Stimulated activated CD4-positive, alpha-beta T cell treated with anti-CD3 and anti-CD28 coated beads, Interleukin-1b, Interleukin-23, amount 100 ng/mL, for 1 hour (primary cell): ENCODE results near the gene PCDH9.

Source experiments
- DNase-seq, 2 donors: peaks; one replicate each; pipeline ENCODE4 v3.0.0-alpha.2; 2020; ENCODE audit warnings: low read depth in 2 of 2

Gene PCDH9

GRCh38 chr13:66530158-66530557 is 700.0 kb downstream of the PCDH9 start:
- DNase-seq: no peak

DNA sequence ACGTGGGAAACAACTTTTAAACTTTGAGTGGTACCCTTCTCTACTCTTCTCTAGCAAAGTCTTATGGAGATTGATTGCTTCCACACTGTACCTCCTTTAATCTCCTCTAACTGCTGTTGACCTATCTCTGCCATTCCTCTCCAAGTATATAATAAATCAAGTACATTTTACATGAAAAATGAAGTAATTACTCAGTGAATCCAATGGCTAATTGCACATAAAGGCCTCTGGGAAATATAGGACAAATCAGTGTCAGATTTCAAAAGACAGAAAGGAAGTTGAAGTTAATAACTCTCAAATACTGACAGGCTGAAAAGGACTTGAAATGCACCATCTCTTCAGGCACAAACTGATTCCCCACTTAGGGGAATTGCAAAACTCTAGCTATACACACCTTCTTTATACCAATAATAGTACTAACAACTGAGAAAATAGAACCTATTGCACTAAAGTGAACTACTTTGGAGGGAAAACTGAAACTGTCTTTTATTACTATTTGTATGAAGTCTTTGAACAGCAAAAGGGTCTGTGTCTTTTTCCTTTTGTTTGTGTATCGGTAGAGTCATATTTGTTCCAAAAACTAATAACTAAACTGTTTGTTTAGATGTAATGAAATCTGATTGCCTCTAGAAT is 701.1 kb downstream of the PCDH9 start:
- DNase-seq: no peak

DNA sequence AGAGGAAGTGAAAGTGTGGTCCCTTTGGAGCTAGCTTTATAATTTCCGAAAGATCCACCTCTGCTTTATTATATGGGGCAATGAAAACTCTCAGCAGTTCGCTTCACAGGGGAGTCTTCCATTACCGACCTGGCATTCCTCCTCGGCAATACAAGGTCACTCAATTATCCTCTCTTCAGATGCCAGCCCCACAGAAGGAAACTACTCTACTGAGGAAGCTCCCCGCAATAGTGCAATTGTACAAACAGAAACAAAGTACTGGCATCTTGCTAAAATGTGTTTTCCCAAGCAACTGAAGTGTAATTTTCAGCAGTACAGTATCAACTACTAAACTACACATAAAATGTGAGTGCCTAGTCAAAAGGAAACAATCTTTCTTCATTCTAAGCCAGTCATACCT is 702.0 kb downstream of the PCDH9 start:
- no peak for DNase-seq

DNA sequence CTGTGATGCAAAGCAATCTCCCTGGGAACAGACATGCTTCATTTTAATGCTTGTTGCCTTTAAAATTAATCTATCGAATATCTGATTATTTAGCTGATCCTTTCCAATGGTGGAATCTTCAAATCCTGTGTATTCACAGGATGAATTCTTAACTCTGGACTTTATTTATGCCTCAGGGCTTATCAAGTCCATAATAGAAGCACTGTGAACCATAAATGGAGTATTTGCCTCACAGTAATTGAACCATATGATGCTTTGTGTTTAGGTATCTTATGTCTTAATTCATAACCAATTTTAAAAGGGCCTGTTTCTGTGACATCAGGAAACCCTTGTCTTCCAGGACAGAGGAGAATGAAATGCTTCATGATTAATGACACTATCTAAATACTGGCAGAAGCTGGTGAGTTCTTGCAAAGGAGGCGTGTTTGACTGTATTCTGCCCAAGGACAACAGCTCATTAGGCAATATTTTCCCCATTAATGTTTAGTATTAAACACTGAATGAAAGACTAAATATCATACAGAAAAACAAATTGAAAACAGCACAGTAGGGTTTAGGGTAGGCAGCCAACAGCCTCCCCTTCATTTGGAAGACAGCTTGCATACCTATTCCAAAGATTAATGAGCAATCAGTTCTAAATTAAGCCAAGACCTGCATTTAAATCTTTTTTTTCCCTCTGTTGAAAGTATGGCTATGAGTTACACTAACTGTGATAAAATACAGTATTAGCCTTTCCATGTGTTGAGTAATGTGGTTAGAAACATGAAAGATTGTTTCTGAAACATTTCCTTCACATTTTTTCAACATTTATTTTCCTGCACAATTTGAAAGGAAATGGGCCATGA is 709.4 kb downstream of the PCDH9 start:
- no peak for DNase-seq

GRCh38 chr13:66519259-66519658 is 710.9 kb downstream of the PCDH9 start:
- no peak for DNase-seq

DNA sequence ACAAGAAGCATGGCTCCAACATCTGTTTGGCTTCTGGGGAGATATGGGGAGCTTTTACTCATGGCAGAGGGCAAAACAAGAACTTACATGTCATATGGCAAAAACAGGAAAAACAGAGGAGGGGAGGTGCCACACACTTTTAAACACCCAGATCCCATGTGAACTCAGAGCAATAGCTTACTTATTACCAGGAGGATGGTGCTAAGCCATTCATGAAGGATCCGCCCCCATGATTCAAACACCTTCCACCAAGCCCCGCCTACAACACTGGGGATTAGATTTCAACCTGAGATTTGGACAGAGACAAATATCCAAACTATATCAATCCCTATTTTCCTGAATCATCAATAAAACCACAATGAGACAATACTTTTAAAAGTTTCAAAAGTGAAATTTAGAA is 712.1 kb downstream of the PCDH9 start:
- DNase-seq: no peak

DNA sequence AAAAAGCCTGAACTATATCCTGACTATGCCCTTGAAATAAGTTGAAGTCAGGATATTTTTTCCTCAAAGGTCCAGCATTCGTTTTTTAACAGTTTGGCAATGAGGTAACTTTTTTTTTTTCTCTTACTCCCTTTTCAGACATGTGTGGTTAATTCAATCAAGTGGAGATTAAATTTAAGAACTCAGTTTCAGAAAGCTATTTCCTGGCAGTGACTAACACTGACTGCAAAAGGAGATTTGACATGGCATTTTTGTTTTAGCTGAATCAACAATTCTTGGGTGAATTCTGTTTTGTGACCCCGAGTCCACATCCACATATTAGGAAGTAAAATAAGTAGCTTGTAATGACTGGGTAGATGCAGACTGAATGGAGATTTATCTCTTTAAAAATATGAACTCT is 716.4 kb downstream of the PCDH9 start:
- no peak for DNase-seq

- DNase-seq: no peak
Observed at GRCh38 chr13:66509175-66509574, 721.0 kb downstream of the PCDH9 start.

GRCh38 chr13:66508153-66508909 is 721.8 kb downstream of the PCDH9 start:
- no peak for DNase-seq

- no peak for DNase-seq
Observed at GRCh38 chr13:66506979-66507378, 723.2 kb downstream of the PCDH9 start.

DNA sequence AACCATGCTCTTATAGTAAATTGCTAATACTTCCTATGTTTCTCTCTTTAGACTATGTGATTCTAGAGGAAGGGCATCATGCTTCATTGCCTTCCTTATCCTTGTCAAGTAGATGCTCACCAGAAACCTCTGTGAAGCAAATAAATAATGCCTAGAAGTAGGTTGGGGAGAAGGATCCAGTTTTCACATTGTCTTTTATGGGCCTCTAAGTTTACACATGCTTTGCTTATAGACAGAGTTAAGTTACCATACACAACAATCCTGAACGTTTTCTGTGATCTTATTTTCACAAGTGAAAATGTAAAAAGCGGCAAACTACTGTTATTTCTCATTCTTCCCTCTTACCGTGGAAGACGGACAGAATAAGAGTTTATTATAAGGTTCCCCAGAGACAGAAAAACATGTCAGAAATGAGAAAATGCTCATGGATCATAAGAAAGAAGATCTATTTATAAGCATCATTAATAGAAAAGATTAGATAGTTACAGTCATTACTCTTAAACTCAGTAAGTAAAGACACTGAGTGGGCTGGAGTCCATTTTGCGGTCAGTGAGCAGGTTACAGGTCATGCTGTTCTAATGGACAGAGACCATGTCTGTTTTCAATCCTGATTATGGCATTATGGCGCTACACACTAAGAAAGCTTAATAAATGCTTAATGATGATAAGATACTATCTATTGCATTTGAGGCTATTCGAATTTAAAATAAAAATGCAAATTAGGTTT is 723.9 kb downstream of the PCDH9 start:
- no peak for DNase-seq

GRCh38 chr13:66503890-66504289 is 726.2 kb downstream of the PCDH9 start:
- no peak for DNase-seq

DNA sequence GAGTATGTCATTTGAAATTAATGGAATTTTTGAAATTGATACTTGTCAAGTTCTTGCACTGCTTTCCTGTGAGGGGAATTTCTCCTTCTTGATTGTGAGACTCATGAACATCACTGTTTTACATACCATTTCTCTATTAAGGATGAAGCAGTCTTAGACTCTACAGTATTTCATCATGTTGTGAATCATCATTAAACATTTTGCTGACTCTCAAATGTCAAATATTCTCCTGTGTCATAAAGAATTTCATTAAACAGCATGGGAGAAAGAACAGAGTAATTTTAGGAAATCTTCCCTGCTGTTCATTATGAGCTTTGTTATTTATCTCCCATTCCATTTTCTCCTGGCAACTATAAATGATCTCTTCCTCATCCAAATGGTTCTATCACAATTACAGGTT is 729.0 kb downstream of the PCDH9 start:
- no peak for DNase-seq

DNA sequence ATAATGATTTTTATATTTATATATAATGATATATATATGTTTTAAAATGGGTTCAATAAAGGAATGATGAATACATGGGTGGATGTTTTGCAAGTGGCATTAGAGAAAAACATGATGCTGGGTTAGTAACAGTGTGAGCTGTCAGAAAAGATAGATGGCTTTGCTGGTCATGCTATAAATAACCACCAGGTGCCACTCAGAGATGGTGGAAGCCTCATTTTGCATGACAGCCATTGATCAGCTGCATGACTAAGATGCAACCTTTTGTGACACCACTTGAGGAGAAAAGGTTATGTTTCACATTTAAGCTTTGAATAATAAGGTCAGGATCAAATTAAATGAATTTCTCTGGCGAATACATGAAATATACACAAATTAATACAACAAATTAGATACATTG is 737.7 kb downstream of the PCDH9 start:
- no peak for DNase-seq

- no peak for DNase-seq
Observed at GRCh38 chr13:66491251-66491650, 738.9 kb downstream of the PCDH9 start.

GRCh38 chr13:66489586-66489985 is 740.5 kb downstream of the PCDH9 start:
- DNase-seq: no peak

DNA sequence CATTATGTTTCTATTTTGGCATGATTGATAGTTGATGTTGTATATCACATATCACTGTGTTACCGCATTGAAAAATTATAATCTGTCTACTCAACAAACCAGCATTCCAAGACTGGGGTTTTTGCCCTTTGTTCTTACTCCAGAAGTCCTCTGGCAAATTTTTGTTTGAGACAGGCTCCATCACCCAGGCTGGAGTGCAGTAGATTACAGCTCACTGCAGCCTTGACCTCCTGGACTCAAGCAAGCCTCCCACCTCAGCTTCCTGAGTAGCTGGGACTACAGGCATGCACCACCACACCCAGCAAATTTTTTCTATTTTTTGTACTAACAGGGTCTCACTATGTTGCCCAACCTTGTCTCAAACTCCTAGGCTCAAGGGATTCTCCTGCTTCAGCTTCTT is 741.0 kb downstream of the PCDH9 start:
- DNase-seq: no peak

- no peak for DNase-seq
Observed at GRCh38 chr13:66483712-66484111, 746.4 kb downstream of the PCDH9 start.

GRCh38 chr13:66482836-66483235 is 747.3 kb downstream of the PCDH9 start:
- DNase-seq: no peak

DNA sequence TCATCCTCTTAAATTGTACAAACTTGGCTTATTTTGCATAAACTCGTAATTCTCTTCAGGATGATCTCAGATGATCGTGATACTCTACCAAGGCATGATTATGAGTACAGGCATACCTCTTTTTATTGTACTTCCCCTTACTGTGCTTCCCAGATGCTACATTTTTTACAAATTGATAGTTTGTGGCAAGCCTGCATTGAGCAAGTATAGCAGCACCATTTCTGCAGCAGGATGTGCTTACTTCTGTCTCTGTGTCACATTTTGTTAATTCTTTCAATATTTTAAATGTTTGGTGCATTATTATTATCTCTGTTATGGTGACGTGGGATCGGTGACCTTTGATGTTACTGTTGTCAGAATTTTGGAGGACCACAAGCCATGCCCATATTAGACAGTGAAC is 752.3 kb downstream of the PCDH9 start:
- no peak for DNase-seq

GRCh38 chr13:66475061-66475460 is 755.1 kb downstream of the PCDH9 start:
- no peak for DNase-seq

GRCh38 chr13:66469745-66470144 is 760.4 kb downstream of the PCDH9 start:
- no peak for DNase-seq
